ENCODE measurements around the gene KIAA1328. TPM values are rescaled to one million over a fixed set of nuclear protein-coding genes. Genes with fewer than 3 reads are reported as not detected.

KIAA1328 gene
- total RNA-seq, 1 donor = 6.0 TPM

- no peak for TF ChIP-seq CTCF (IDR thresholded peaks at IDR 0.05; ENCODE audit: insufficient read depth, low read depth, low read length)
- DNase-seq (ENCODE audit: low read depth) = no peak
- no peak overlapping the region for H3K4me3 ChIP-seq (ENCODE audit: low read depth, low read length)
Observed at GRCh38 chr18:37238282-37239108, 409.6 kb downstream of the KIAA1328 start.

GRCh38 chr18:37242091-37242490, 413.2 kb downstream of the KIAA1328 start:
- TF ChIP-seq CTCF (IDR thresholded peaks at IDR 0.05; ENCODE audit: insufficient read depth, low read depth, low read length) = no peak
- no peak for DNase-seq (ENCODE audit: low read depth)
- H3K4me3 ChIP-seq (ENCODE audit: low read depth, low read length) = no peak overlapping the region

GRCh38 chr18:37242826-37243560, 414.1 kb downstream of the KIAA1328 start:
- no peak overlapping the region for H3K4me3 ChIP-seq (ENCODE audit: low read depth, low read length)
- TF ChIP-seq CTCF (IDR thresholded peaks at IDR 0.05; ENCODE audit: insufficient read depth, low read depth, low read length) = no peak
- DNase-seq (ENCODE audit: low read depth) = no peak

GRCh38 chr18:37243741-37244140, 414.8 kb downstream of the KIAA1328 start:
- TF ChIP-seq CTCF (IDR thresholded peaks at IDR 0.05; ENCODE audit: insufficient read depth, low read depth, low read length) = no peak
- no peak overlapping the region for H3K4me3 ChIP-seq (ENCODE audit: low read depth, low read length)
- DNase-seq (ENCODE audit: low read depth) = no peak

GRCh38 chr18:37244618-37245017, 415.7 kb downstream of the KIAA1328 start:
- DNase-seq (ENCODE audit: low read depth) = no peak
- H3K4me3 ChIP-seq (ENCODE audit: low read depth, low read length) = no peak overlapping the region
- no peak for TF ChIP-seq CTCF (IDR thresholded peaks at IDR 0.05; ENCODE audit: insufficient read depth, low read depth, low read length)

GRCh38 chr18:37246779-37247340, 417.9 kb downstream of the KIAA1328 start:
- no peak overlapping the region for H3K4me3 ChIP-seq (ENCODE audit: low read depth, low read length)
- DNase-seq (ENCODE audit: low read depth) = no peak
- no peak for TF ChIP-seq CTCF (IDR thresholded peaks at IDR 0.05; ENCODE audit: insufficient read depth, low read depth, low read length)
